ENCODE data around the gene POU6F2. TPM values are rescaled to one million over a fixed set of nuclear protein-coding genes. Genes with fewer than 3 reads are reported as not detected.
"Not testable (repeated sequence)": the region's sequence is repeated elsewhere in the genome, so short reads cannot be mapped to it uniquely, and the experiment has no call there.

The POU6F2 gene
- total RNA-seq, 1 donor from 2014 or later, result 1.1 TPM

DNA sequence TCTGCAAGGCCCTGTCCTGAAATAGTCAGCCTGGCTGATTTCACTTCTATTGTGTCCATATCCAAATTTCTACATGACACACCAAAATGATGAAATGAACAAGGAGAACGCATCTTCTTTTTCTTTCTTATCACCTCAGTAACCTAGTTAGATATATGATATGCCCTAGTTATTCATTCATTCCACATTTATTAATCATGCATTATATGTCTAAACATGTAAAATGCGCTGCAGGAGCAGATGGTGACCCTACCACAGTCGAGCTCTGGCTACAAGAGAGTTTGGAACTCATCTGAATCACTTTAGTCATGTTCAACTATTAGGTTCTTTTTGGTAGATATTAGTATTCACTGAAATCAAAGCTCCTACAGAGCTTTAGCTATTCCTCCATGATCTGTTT is 36.9 kb upstream of the POU6F2 start:
- TF ChIP-seq, protein P1, sequence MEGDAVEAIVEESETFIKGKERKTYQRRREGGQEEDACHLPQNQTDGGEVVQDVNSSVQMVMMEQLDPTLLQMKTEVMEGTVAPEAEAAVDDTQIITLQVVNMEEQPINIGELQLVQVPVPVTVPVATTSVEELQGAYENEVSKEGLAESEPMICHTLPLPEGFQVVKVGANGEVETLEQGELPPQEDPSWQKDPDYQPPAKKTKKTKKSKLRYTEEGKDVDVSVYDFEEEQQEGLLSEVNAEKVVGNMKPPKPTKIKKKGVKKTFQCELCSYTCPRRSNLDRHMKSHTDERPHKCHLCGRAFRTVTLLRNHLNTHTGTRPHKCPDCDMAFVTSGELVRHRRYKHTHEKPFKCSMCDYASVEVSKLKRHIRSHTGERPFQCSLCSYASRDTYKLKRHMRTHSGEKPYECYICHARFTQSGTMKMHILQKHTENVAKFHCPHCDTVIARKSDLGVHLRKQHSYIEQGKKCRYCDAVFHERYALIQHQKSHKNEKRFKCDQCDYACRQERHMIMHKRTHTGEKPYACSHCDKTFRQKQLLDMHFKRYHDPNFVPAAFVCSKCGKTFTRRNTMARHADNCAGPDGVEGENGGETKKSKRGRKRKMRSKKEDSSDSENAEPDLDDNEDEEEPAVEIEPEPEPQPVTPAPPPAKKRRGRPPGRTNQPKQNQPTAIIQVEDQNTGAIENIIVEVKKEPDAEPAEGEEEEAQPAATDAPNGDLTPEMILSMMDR (IDR thresholded peaks at IDR 0.05; ENCODE audit: unreplicated experiment), result no peak
- no peaks in the 10 kb centered on the region for H3K9me3 Mint-ChIP-seq (ENCODE audit: unreplicated experiment)
- no peaks in the 10 kb centered on the region for H3K36me3 Mint-ChIP-seq (ENCODE audit: low read depth, unreplicated experiment)
- H3K4me1 Mint-ChIP-seq (ENCODE audit: unreplicated experiment), result no peaks in the 10 kb centered on the region
- H3K27me3 Mint-ChIP-seq (ENCODE audit: unreplicated experiment), result no peaks in the 10 kb centered on the region
- DNase-seq (ENCODE audit: low spot score), result no peak
- H3K27ac Mint-ChIP-seq (ENCODE audit: unreplicated experiment), result no peak overlapping the region
- H3K4me3 Mint-ChIP-seq (ENCODE audit: unreplicated experiment), result no peak overlapping the region

DNA sequence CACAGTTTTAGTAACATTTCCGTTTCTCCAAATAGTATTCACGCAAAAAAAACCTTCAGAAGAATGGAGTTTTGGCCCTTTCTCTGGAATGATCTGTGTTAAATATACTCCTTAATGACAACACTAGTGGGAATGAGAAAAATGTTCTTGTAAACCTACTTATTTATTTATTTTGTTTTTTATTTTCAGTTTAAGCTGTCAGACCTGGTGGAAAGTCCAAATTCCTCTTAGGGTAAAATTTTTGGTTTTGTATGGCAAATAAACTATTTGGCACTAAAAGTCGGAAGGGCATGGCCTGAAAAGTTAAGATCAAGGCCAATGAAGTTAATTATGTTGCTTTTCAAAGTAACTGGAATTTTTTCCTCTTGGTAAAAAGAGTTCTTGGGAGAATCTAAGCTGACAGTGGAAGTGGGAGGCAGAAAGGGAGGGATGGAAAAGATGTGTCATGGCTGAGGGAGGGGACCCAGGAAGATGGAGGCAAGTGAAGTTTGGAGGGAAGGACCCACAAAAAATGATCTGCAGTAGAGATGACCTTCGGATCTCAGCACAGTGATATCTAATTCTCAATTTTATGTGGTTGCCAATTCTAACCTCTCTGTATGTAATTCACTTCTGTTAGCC is 35.2 kb upstream of the POU6F2 start:
- Mint-ChIP-seq H3K27me3 (ENCODE audit: unreplicated experiment) (no peaks in the 10 kb centered on the region), H3K27ac (ENCODE audit: unreplicated experiment) (no peak overlapping the region), H3K36me3 (ENCODE audit: low read depth, unreplicated experiment) (no peaks in the 10 kb centered on the region), H3K4me3 (ENCODE audit: unreplicated experiment) (no peak overlapping the region), H3K9me3 (ENCODE audit: unreplicated experiment) (no peaks in the 10 kb centered on the region), H3K4me1 (ENCODE audit: unreplicated experiment) (no peaks in the 10 kb centered on the region)
- DNase-seq (ENCODE audit: low spot score), result no peak
- TF ChIP-seq, protein P1 (IDR thresholded peaks at IDR 0.05; ENCODE audit: unreplicated experiment), result no peak

DNA sequence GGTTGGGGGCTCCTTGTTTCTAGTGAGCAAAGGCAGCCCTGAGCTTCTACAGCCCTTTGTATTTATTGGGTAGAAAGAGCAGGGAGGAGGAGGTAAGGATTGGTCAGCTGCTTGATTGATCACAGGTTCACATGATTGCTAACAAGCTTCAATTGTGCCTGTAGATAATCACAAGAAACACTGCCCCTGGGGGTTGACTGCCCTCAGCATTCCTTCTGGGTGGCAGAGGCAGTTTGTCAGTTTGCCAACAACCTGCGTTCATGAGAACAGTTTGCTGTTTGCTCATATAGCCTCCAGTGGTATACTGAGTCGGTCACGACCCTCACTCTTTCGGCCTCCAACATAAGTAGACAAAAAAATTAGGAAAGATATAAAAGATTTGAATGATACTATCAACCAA is 30.2 kb upstream of the POU6F2 start:
- not testable (repeated sequence) for DNase-seq (ENCODE audit: low spot score); H3K4me1 Mint-ChIP-seq (ENCODE audit: unreplicated experiment); H3K36me3 Mint-ChIP-seq (ENCODE audit: low read depth, unreplicated experiment); H3K27ac Mint-ChIP-seq (ENCODE audit: unreplicated experiment); H3K27me3 Mint-ChIP-seq (ENCODE audit: unreplicated experiment); H3K4me3 Mint-ChIP-seq (ENCODE audit: unreplicated experiment); H3K9me3 Mint-ChIP-seq (ENCODE audit: unreplicated experiment)

DNA sequence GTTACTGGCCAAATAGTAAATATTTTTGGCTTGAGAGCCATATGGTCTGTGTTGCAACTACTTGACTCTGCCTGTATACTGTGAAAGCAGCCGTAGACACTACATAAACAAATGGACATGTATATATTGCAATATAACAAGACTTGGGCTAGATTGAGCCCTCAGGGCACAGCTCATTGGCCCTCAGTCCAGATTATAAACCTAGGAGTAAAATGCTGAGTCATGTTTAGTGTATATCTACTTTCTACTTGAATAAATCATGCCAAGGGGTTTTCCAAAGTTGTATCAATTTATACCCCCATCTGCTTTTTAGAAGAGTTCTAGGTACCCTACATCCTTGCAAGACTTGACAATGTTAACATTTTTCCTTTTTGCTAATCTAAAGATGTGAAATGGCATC is 27.4 kb upstream of the POU6F2 start:
- TF ChIP-seq, protein P1 (IDR thresholded peaks at IDR 0.05; ENCODE audit: unreplicated experiment), result no peak
- DNase-seq (ENCODE audit: low spot score), result no peak
- Mint-ChIP-seq H3K4me1 (ENCODE audit: unreplicated experiment) (no peaks in the 10 kb centered on the region), H3K36me3 (ENCODE audit: low read depth, unreplicated experiment) (no peaks in the 10 kb centered on the region), H3K27ac (ENCODE audit: unreplicated experiment) (no peak overlapping the region), H3K9me3 (ENCODE audit: unreplicated experiment) (no peaks in the 10 kb centered on the region), H3K4me3 (ENCODE audit: unreplicated experiment) (no peak overlapping the region), H3K27me3 (ENCODE audit: unreplicated experiment) (no peaks in the 10 kb centered on the region)

DNA sequence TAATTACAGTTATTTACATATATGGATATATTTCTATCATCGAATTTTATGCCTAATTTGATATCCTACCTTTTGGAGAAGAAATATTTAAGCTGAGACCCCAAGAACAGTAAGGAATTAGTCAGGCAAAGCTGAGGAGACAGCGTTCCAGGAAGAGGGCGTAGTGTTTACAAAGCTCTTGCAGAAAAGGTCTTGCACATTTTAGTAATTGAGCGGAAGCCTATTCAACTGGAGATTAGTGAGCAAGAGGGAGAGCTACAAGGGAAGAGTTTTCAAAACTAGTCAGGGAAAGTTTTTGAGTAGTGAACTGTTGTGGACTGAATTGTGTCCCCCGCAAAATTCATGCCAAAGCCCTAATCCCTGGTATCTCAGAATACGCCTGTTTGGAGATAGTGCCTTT is 26.5 kb upstream of the POU6F2 start:
- no peak for DNase-seq (ENCODE audit: low spot score)
- Mint-ChIP-seq H3K4me1 (ENCODE audit: unreplicated experiment) (no peaks in the 10 kb centered on the region), H3K27ac (ENCODE audit: unreplicated experiment) (no peak overlapping the region), H3K27me3 (ENCODE audit: unreplicated experiment) (no peaks in the 10 kb centered on the region), H3K9me3 (ENCODE audit: unreplicated experiment) (no peaks in the 10 kb centered on the region), H3K36me3 (ENCODE audit: low read depth, unreplicated experiment) (no peaks in the 10 kb centered on the region), H3K4me3 (ENCODE audit: unreplicated experiment) (no peak overlapping the region)
- TF ChIP-seq, protein P1 (IDR thresholded peaks at IDR 0.05; ENCODE audit: unreplicated experiment), result no peak
